ENCODE measurements around the gene CNPPD1.
"Not testable (repeated sequence)": the region's sequence is repeated elsewhere in the genome, so short reads cannot be mapped to it uniquely, and the experiment has no call there.

The CNPPD1 gene

GRCh38 chr2:219209236-219210195 is 32.8 kb upstream of the CNPPD1 start:
- FAIRE-seq (no peak), DNase-seq (ENCODE audit: insufficient read length, low spot score) (no peak)

- no peak for FAIRE-seq
- DNase-seq (ENCODE audit: insufficient read length, low spot score) = no peak
Observed at GRCh38 chr2:219207884-219208740, 31.4 kb upstream of the CNPPD1 start.

GRCh38 chr2:219207134-219207883 is 30.6 kb upstream of the CNPPD1 start:
- DNase-seq (ENCODE audit: insufficient read length, low spot score) = no peak
- no peak for FAIRE-seq

- DNase-seq (ENCODE audit: insufficient read length, low spot score) (peak; percentile 96), FAIRE-seq (peak; percentile 69)
Observed at GRCh38 chr2:219206328-219207133, 29.8 kb upstream of the CNPPD1 start, which contains the start of gene ZFAND2B. TSS of gene ZFAND2B (plus strand) at chr2:219206782. CDS start at chr2:219206988, 206 bp downstream.

GRCh38 chr2:219205981-219206327 is 29.2 kb upstream of the CNPPD1 start:
- no peak for FAIRE-seq
- no peak for DNase-seq (ENCODE audit: insufficient read length, low spot score)

GRCh38 chr2:219205165-219205538 is 28.4 kb upstream of the CNPPD1 start:
- no peak for FAIRE-seq
- DNase-seq (ENCODE audit: insufficient read length, low spot score) = no peak

- FAIRE-seq = no peak
- DNase-seq (ENCODE audit: insufficient read length, low spot score) = no peak
Observed at GRCh38 chr2:219204425-219205164, 27.9 kb upstream of the CNPPD1 start.

- FAIRE-seq; DNase-seq (ENCODE audit: insufficient read length, low spot score): not testable (repeated sequence)
Observed at GRCh38 chr2:219201331-219201730, 24.6 kb upstream of the CNPPD1 start.

- FAIRE-seq; DNase-seq (ENCODE audit: insufficient read length, low spot score): not testable (repeated sequence)
Observed at GRCh38 chr2:219200502-219201326, 24.0 kb upstream of the CNPPD1 start.

- FAIRE-seq (no peak), DNase-seq (ENCODE audit: insufficient read length, low spot score) (no peak)
Observed at GRCh38 chr2:219199470-219200211, 22.9 kb upstream of the CNPPD1 start.

- FAIRE-seq = no peak
- DNase-seq (ENCODE audit: insufficient read length, low spot score) = no peak
Observed at GRCh38 chr2:219198974-219199373, 22.2 kb upstream of the CNPPD1 start.

- DNase-seq (ENCODE audit: insufficient read length, low spot score) = no peak
- no peak for FAIRE-seq
Observed at GRCh38 chr2:219197388-219197787, 20.7 kb upstream of the CNPPD1 start.

GRCh38 chr2:219186754-219187456 is 10.2 kb upstream of the CNPPD1 start:
- DNase-seq (ENCODE audit: insufficient read length, low spot score) (no peak), FAIRE-seq (no peak)

- no peak for DNase-seq (ENCODE audit: insufficient read length, low spot score)
- no peak for FAIRE-seq
Observed at GRCh38 chr2:219184121-219184520, 7.4 kb upstream of the CNPPD1 start.

GRCh38 chr2:219183151-219183772 is 6.5 kb upstream of the CNPPD1 start:
- no peak for FAIRE-seq
- DNase-seq (ENCODE audit: insufficient read length, low spot score) = no peak

GRCh38 chr2:219182331-219183150 is 5.8 kb upstream of the CNPPD1 start:
- no peak for DNase-seq (ENCODE audit: insufficient read length, low spot score)
- FAIRE-seq = no peak
